Right atrium auricular region (tissue), 2 donors: Measurements from ENCODE around the gene PRKCE. TPM values are rescaled to one million over a fixed set of nuclear protein-coding genes. Genes with fewer than 3 reads are reported as not detected.
"Not testable (repeated sequence)": the region's sequence is repeated elsewhere in the genome, so short reads cannot be mapped to it uniquely, and the experiment has no call there.

ENCODE experiments used
- DNase-seq: peaks from one replicate; pipeline ENCODE4 v3.0.0-alpha.2; 2019; ENCODE audit warnings: low spot score
- H3K27ac ChIP-seq, 2 donors: fragments of 200-600 bp; sonication (generic); 1 replicate in 1 of 2; 2 replicates in 1 of 2; pipeline ENCODE4 v1.5.1; 2016 to 2019
- H3K27me3 ChIP-seq, 2 donors: fragments of 200-600 bp; sonication (generic); one replicate each; pipeline versions ENCODE4 v1.5.1 to v1.6.0; 2017 to 2019
- H3K36me3 ChIP-seq: fragments of 200-600 bp; sonication (generic); one replicate; pipeline ENCODE4 v1.5.1; 2016
- H3K4me1 ChIP-seq, 2 donors: fragments of 200-600 bp; sonication (generic); one replicate each; pipeline versions ENCODE4 v1.5.1 to v1.6.0; 2017 to 2019
- H3K4me3 ChIP-seq, 2 donors: fragments of 200-600 bp; sonication (generic); 1 replicate in 1 of 2; 2 replicates in 1 of 2; pipeline ENCODE4 v1.5.1; 2017 to 2019; ENCODE audit warnings: mild to moderate bottlenecking in 1 of 2, moderate library complexity in 1 of 2
- H3K9me3 ChIP-seq, 2 donors: fragments of 200-600 bp; sonication (generic); one replicate each; pipeline ENCODE4 v1.5.1; 2019
- CTCF ChIP-seq, 2 donors: fragments of 200-600 bp; sonication (generic); IDR thresholded peaks; one replicate each; pipeline ENCODE4 v1.5.1; 2019; ENCODE audit warnings: antibody characterized with exemption in 2 of 2
- total RNA-seq, 2 donors: library from RNA; depleted of rRNA; stranded (reverse); fragments of >200 nt; gene quantifications; one replicate each; pipeline ENCODE4 v1.1.0, GENCODE V29; 2016

PRKCE gene
- total RNA-seq, 2 donors from 2014 or later: 7.2 to 11.8 TPM

- peaks cover 0 to 38% of the 10 kb centered on the region in 2 donors for H3K4me1 ChIP-seq
- no peaks in the 10 kb centered on the region for H3K9me3 ChIP-seq
- peak overlapping the region in 1 of 2 donors; percentile 47 for H3K27ac ChIP-seq
- TF ChIP-seq CTCF (IDR thresholded peaks at IDR 0.05): no peak
- H3K4me3 ChIP-seq: no peak overlapping the region
- no peak for DNase-seq
- no peaks in the 10 kb centered on the region for H3K36me3 ChIP-seq
- no peaks in the 10 kb centered on the region for H3K27me3 ChIP-seq
Measured at GRCh38 chr2:45909677-45910191, 258.3 kb downstream of the PRKCE start.

- no peaks in the 10 kb centered on the region for H3K36me3 ChIP-seq
- peak overlapping the region in 1 of 2 donors; percentile 47 for H3K27ac ChIP-seq
- H3K9me3 ChIP-seq: no peaks in the 10 kb centered on the region
- no peak overlapping the region for H3K4me3 ChIP-seq
- no peak for TF ChIP-seq CTCF (IDR thresholded peaks at IDR 0.05)
- H3K4me1 ChIP-seq: peaks cover 0 to 30% of the 10 kb centered on the region in 2 donors
- DNase-seq: no peak
- no peaks in the 10 kb centered on the region for H3K27me3 ChIP-seq
Measured at GRCh38 chr2:45910473-45911060, 259.1 kb downstream of the PRKCE start.

- no peak overlapping the region for H3K27ac ChIP-seq
- DNase-seq: no peak
- H3K4me1 ChIP-seq: peaks cover 0 to 30% of the 10 kb centered on the region in 2 donors
- no peaks in the 10 kb centered on the region for H3K27me3 ChIP-seq
- TF ChIP-seq CTCF (IDR thresholded peaks at IDR 0.05): no peak
- H3K9me3 ChIP-seq: no peaks in the 10 kb centered on the region
- no peak overlapping the region for H3K4me3 ChIP-seq
- H3K36me3 ChIP-seq: no peaks in the 10 kb centered on the region
Measured at GRCh38 chr2:45911538-45911937, 260.1 kb downstream of the PRKCE start.

GRCh38 chr2:45912109-45912508 is 260.6 kb downstream of the PRKCE start:
- Histone ChIP-seq H3K4me1 (peaks cover 0 to 30% of the 10 kb centered on the region in 2 donors), H3K36me3 (no peaks in the 10 kb centered on the region), H3K4me3 (no peak overlapping the region), H3K27ac (no peak overlapping the region), H3K27me3 (no peaks in the 10 kb centered on the region), H3K9me3 (no peaks in the 10 kb centered on the region)
- no peak for DNase-seq
- TF ChIP-seq CTCF (IDR thresholded peaks at IDR 0.05): no peak

GRCh38 chr2:45913539-45913938 is 262.1 kb downstream of the PRKCE start:
- no peak overlapping the region for H3K27ac ChIP-seq
- peaks cover 0 to 37% of the 10 kb centered on the region in 2 donors for H3K4me1 ChIP-seq
- no peaks in the 10 kb centered on the region for H3K27me3 ChIP-seq
- H3K4me3 ChIP-seq: no peak overlapping the region
- no peaks in the 10 kb centered on the region for H3K36me3 ChIP-seq
- no peak for TF ChIP-seq CTCF (IDR thresholded peaks at IDR 0.05)
- no peak for DNase-seq
- H3K9me3 ChIP-seq: no peaks in the 10 kb centered on the region

- no peaks in the 10 kb centered on the region for H3K36me3 ChIP-seq
- H3K4me1 ChIP-seq: peaks cover 0 to 42% of the 10 kb centered on the region in 2 donors
- no peak for DNase-seq
- H3K9me3 ChIP-seq: no peaks in the 10 kb centered on the region
- H3K4me3 ChIP-seq: no peak overlapping the region
- no peaks in the 10 kb centered on the region for H3K27me3 ChIP-seq
- no peak for TF ChIP-seq CTCF (IDR thresholded peaks at IDR 0.05)
- H3K27ac ChIP-seq: no peak overlapping the region
Measured at GRCh38 chr2:45915523-45915922, 264.0 kb downstream of the PRKCE start.

GRCh38 chr2:45917561-45918176 is 266.2 kb downstream of the PRKCE start:
- H3K27ac ChIP-seq, H3K36me3 ChIP-seq, H3K27me3 ChIP-seq, H3K4me3 ChIP-seq, H3K9me3 ChIP-seq, DNase-seq: not testable (repeated sequence)
- H3K4me1 ChIP-seq: peaks cover 0 to 40% of the 10 kb centered on the region in 2 donors
